GM12891 (cell line): ENCODE results near the gene TMEM80.

Experiments used
- DNase-seq: peaks from one replicate; pipeline ENCODE4 v3.0.0; 2011; ENCODE audit warnings: low spot score; ENCODE audit not compliant: insufficient read length
- FAIRE-seq: peaks from 2 replicates; lab custom pipeline; 2011; peaks lifted over from hg19 to GRCh38; lab: Jason Lieb, UNC
- PAX5 ChIP-seq: IDR thresholded peaks from 2 replicates; pipeline ENCODE4 v1.6.1; 2011; ENCODE audit warnings: low read length, moderate library complexity, mild to moderate bottlenecking; ENCODE audit not compliant: insufficient read depth, severe bottlenecking
- POLR2A ChIP-seq: IDR thresholded peaks from 2 replicates; pipeline ENCODE4 v1.6.1; 2011; ENCODE audit warnings: low read depth, low read length, control low read depth
- POLR2AphosphoS5 ChIP-seq: IDR thresholded peaks from 2 replicates; pipeline ENCODE4 v1.6.1; 2011; ENCODE audit warnings: low read depth, low read length, control low read depth
- POU2F2 ChIP-seq: IDR thresholded peaks from 2 replicates; pipeline ENCODE4 v1.6.1; 2011; ENCODE audit warnings: low read depth, mild to moderate bottlenecking, control low read depth, low read length, moderate library complexity
- SPI1 ChIP-seq: IDR thresholded peaks from 2 replicates; pipeline ENCODE4 v1.6.1; 2011; ENCODE audit warnings: low read depth, low read length, control low read depth
- TAF1 ChIP-seq: IDR thresholded peaks from 2 replicates; pipeline ENCODE4 v1.6.1; 2011; ENCODE audit warnings: low read depth, low read length, control low read depth

TMEM80 gene

GRCh38 chr11:659532-660085 lies 36.0 kb upstream of the TMEM80 start:
- TF ChIP-seq POLR2AphosphoS5: no peak
- no peak for TF ChIP-seq SPI1
- no peak for TF ChIP-seq POLR2A
- TF ChIP-seq PAX5: no peak
- TF ChIP-seq POU2F2: no peak
- TF ChIP-seq TAF1: no peak
- FAIRE-seq: no peak
- DNase-seq: no peak

- no peak for TF ChIP-seq POLR2AphosphoS5
- DNase-seq: no peak
- FAIRE-seq: no peak
Measured at GRCh38 chr11:660281-660680, 35.3 kb upstream of the TMEM80 start.

GRCh38 chr11:660681-661444 lies 34.8 kb upstream of the TMEM80 start:
- TF ChIP-seq PAX5: no peak
- no peak for TF ChIP-seq POLR2AphosphoS5
- TF ChIP-seq TAF1: no peak
- DNase-seq (no peak), FAIRE-seq (no peak)

- TF ChIP-seq PAX5 (no peak), POLR2AphosphoS5 (no peak), TAF1 (no peak), POU2F2 (no peak), POLR2A (no peak), SPI1 (no peak)
- DNase-seq (peak; percentile 76), FAIRE-seq (peak; percentile 96)
Measured at GRCh38 chr11:662689-663274, 32.8 kb upstream of the TMEM80 start.

- no peak for DNase-seq
- TF ChIP-seq POU2F2 (no peak), POLR2A (no peak), TAF1 (no peak), POLR2AphosphoS5 (no peak), PAX5 (no peak), SPI1 (no peak)
- no peak for FAIRE-seq
Measured at GRCh38 chr11:665062-665703, 30.4 kb upstream of the TMEM80 start.

GRCh38 chr11:665704-666281 lies 29.8 kb upstream of the TMEM80 start:
- FAIRE-seq (no peak), DNase-seq (no peak)
- TF ChIP-seq TAF1 (no peak), SPI1 (no peak), POLR2A (no peak), PAX5 (no peak), POLR2AphosphoS5 (no peak), POU2F2 (no peak)

GRCh38 chr11:673866-674265 lies 21.8 kb upstream of the TMEM80 start:
- TF ChIP-seq POU2F2: no peak
- TF ChIP-seq PAX5: no peak
- no peak for TF ChIP-seq SPI1
- no peak for TF ChIP-seq POLR2AphosphoS5
- FAIRE-seq (no peak), DNase-seq (no peak)

- TF ChIP-seq POU2F2 (no peak), PAX5 (no peak), POLR2A (no peak), TAF1 (no peak), SPI1 (no peak), POLR2AphosphoS5 (no peak)
- DNase-seq (no peak), FAIRE-seq (no peak)
Measured at GRCh38 chr11:674406-674805, 21.2 kb upstream of the TMEM80 start.

GRCh38 chr11:678297-678696 lies 17.3 kb upstream of the TMEM80 start:
- TF ChIP-seq TAF1 (no peak), POLR2AphosphoS5 (no peak), POLR2A (no peak), PAX5 (no peak), SPI1 (no peak), POU2F2 (no peak)
- FAIRE-seq: no peak
- DNase-seq: no peak
